Upper lobe of left lung (tissue), 6 donors: ENCODE measurements around the gene M1AP. TPM values are rescaled to one million over a fixed set of nuclear protein-coding genes. Genes with fewer than 3 reads are reported as not detected.
A peak's percentile ranks its signal among the peaks of the same experiment; 100 is the strongest.

ENCODE experiments used
- ATAC-seq, 2 donors: fragments of 200-7000 bp; cut with Tn5 transposase; one replicate each; pipeline ENCODE4 v1.9.1; 2022; ENCODE audit warnings: mild to moderate bottlenecking in 2 of 2, moderate library complexity in 2 of 2; ENCODE audit not compliant: low FRiP score in 2 of 2
- DNase-seq, 2 donors: peaks; one replicate each; pipeline ENCODE4 v3.0.0-alpha.2; 2019 to 2020
- H3K27ac ChIP-seq, 4 donors: fragments of 200-600 bp; sonication (generic); one replicate each; pipeline ENCODE4 v1.5.1; 2016 to 2019
- H3K27me3 ChIP-seq, 4 donors: fragments of 200-600 bp; sonication (generic); one replicate each; pipeline ENCODE4 v1.5.1; 2017 to 2019
- H3K36me3 ChIP-seq, 4 donors: fragments of 200-600 bp; sonication (generic); one replicate each; pipeline ENCODE4 v1.5.1; 2016 to 2019
- H3K4me1 ChIP-seq, 4 donors: fragments of 200-600 bp; sonication (generic); one replicate each; pipeline ENCODE4 v1.5.1; 2018 to 2019
- H3K4me3 ChIP-seq, 4 donors: fragments of 200-600 bp; sonication (generic); one replicate each; pipeline ENCODE4 v1.5.1; 2017 to 2019; ENCODE audit warnings: mild to moderate bottlenecking in 2 of 4, moderate library complexity in 1 of 4
- H3K9me3 ChIP-seq, 4 donors: fragments of 200-600 bp; sonication (generic); one replicate each; pipeline ENCODE4 v1.5.1; 2018 to 2019
- CTCF ChIP-seq, 6 experiments: fragments of 450-650 bp in 4 of 6; fragments of 200-600 bp in 2 of 6; sonication (generic) in 2 of 6; IDR thresholded peaks; one replicate each; pipeline ENCODE4 v1.5.1; 2016 to 2019; ENCODE audit warnings: antibody characterized with exemption in 6 of 6
- EP300 ChIP-seq, 4 donors: sonication (generic); formaldehyde crosslinking; IDR thresholded peaks; one replicate each; pipeline ENCODE4 v1.5.1; 2017; ENCODE audit warnings: antibody characterized with exemption in 4 of 4, control low read depth in 2 of 4
- POLR2A ChIP-seq, 4 donors: fragments of 450-650 bp; IDR thresholded peaks; one replicate each; pipeline ENCODE4 v1.5.1; 2016 to 2017; ENCODE audit warnings: antibody characterized with exemption in 4 of 4, mild to moderate bottlenecking in 2 of 4
- POLR2AphosphoS5 ChIP-seq, 2 donors: sonication (generic); formaldehyde crosslinking; IDR thresholded peaks; one replicate each; pipeline ENCODE4 v1.5.1; 2017; ENCODE audit warnings: antibody characterized with exemption in 2 of 2
- WGBS, 2 donors: methylation state at CpG; one replicate each; pipeline ENCODE4 v1.1.5; 2017 to 2018; 5-methylcytosine and 5-hydroxymethylcytosine counted together
- total RNA-seq, 6 donors: library from RNA; depleted of rRNA in 4 of 6; stranded (reverse); fragments of >200 nt in 4 of 6; gene quantifications; one replicate each; pipeline versions ENCODE4 v1.1.0 to v1.2.1, GENCODE V29; 2016 to 2021
- donor health status: DM: no; HTN: no; CAD: no; lungs with moderate emphysema.
- donor health status: DM: no; HTN: yes; CAD: no; lungs with severe emphysema.

The M1AP gene
- total RNA-seq, 6 donors from 2014 or later = 0.91 to 6.3 (median 2.2) TPM; not detected in 2

GRCh38 chr2:74550231-74550630, 97.9 kb downstream of the M1AP start:
- no peak for TF ChIP-seq EP300 (IDR thresholded peaks at IDR 0.05)
- no peak for TF ChIP-seq CTCF (IDR thresholded peaks at IDR 0.05)
- no peak for TF ChIP-seq POLR2A (IDR thresholded peaks at IDR 0.05)
- TF ChIP-seq POLR2AphosphoS5 (IDR thresholded peaks at IDR 0.05) = no peak
- 89 to 94% methylated on average over 7 of the region's 7 CpGs for WGBS, 2 donors
- no peaks in the 10 kb centered on the region for H3K27me3 ChIP-seq
- peaks cover 16 to 32% (median 17%) of the 10 kb centered on the region in 4 donors for H3K4me1 ChIP-seq
- DNase-seq (no peak), ATAC-seq (no peak)
- H3K4me3 ChIP-seq = no peak overlapping the region
- no peaks in the 10 kb centered on the region for H3K36me3 ChIP-seq
- no peaks in the 10 kb centered on the region for H3K9me3 ChIP-seq
- no peak overlapping the region for H3K27ac ChIP-seq

- no peaks in the 10 kb centered on the region for H3K36me3 ChIP-seq
- 10 to 11% methylated on average over 28 to 31 of the region's 85 CpGs for WGBS, 2 donors
- H3K27ac ChIP-seq = peak overlapping the region; percentile 48 to 83 (median 69)
- peak; percentile 76 to 94 for DNase-seq
- H3K4me3 ChIP-seq = peak overlapping the region; percentile 56 to 72 (median 68)
- no peaks in the 10 kb centered on the region for H3K9me3 ChIP-seq
- ATAC-seq = peak; percentile 66 to 93
- H3K4me1 ChIP-seq = peaks cover 14 to 30% (median 17%) of the 10 kb centered on the region in 4 donors
- TF ChIP-seq POLR2A (IDR thresholded peaks at IDR 0.05) = peak in 3 of 4 donors; percentile 19 to 59 (median 24)
- peak; percentile 27 to 58 for TF ChIP-seq POLR2AphosphoS5 (IDR thresholded peaks at IDR 0.05)
- TF ChIP-seq EP300 (IDR thresholded peaks at IDR 0.05) = no peak
- TF ChIP-seq CTCF (IDR thresholded peaks at IDR 0.05) = no peak
- no peaks in the 10 kb centered on the region for H3K27me3 ChIP-seq
These were observed 99.0 kb downstream of the M1AP start for GRCh38 chr2:74548900-74549826.

- peaks cover 11 to 25% (median 14%) of the 10 kb centered on the region in 4 donors for H3K4me1 ChIP-seq
- TF ChIP-seq EP300 (IDR thresholded peaks at IDR 0.05) (no peak), POLR2AphosphoS5 (IDR thresholded peaks at IDR 0.05) (no peak)
These were observed 99.7 kb downstream of the M1AP start for GRCh38 chr2:74548285-74548899.

GRCh38 chr2:74546004-74546403, 102.1 kb downstream of the M1AP start:
- Histone ChIP-seq H3K36me3 (no peaks in the 10 kb centered on the region), H3K9me3 (no peaks in the 10 kb centered on the region), H3K4me1 (peaks cover 9 to 23% (median 12%) of the 10 kb centered on the region in 4 donors), H3K4me3 (no peak overlapping the region), H3K27ac (no peak overlapping the region), H3K27me3 (no peaks in the 10 kb centered on the region)
- DNase-seq (no peak), ATAC-seq (no peak)
- WGBS, 2 donors = 87 to 88% methylated on average over 3 of the region's 3 CpGs
- TF ChIP-seq POLR2AphosphoS5 (IDR thresholded peaks at IDR 0.05) (no peak), EP300 (IDR thresholded peaks at IDR 0.05) (no peak), POLR2A (IDR thresholded peaks at IDR 0.05) (no peak), CTCF (IDR thresholded peaks at IDR 0.05) (no peak)

More at GRCh38 chr2:74548285-74548899, 99.7 kb downstream of the M1AP start:
- no peak for DNase-seq
- H3K27ac ChIP-seq = peak overlapping the region; percentile 48 to 83 (median 69)
- ATAC-seq = peak in 1 of 2 donors; percentile 28
- peak overlapping the region; percentile 56 to 72 (median 68) for H3K4me3 ChIP-seq
- no peaks in the 10 kb centered on the region for H3K27me3 ChIP-seq
- no peaks in the 10 kb centered on the region for H3K36me3 ChIP-seq
- WGBS, 2 donors = 20 to 33% methylated on average over 15 to 24 of the region's 26 CpGs
- H3K9me3 ChIP-seq = no peaks in the 10 kb centered on the region

GRCh38 chr2:74544634-74545033, 103.5 kb downstream of the M1AP start:
- H3K9me3 ChIP-seq = no peaks in the 10 kb centered on the region
- H3K4me3 ChIP-seq = no peak overlapping the region
- no peaks in the 10 kb centered on the region for H3K36me3 ChIP-seq
- no peak for TF ChIP-seq CTCF (IDR thresholded peaks at IDR 0.05)
- TF ChIP-seq POLR2AphosphoS5 (IDR thresholded peaks at IDR 0.05) = no peak
- TF ChIP-seq EP300 (IDR thresholded peaks at IDR 0.05) = no peak
- TF ChIP-seq POLR2A (IDR thresholded peaks at IDR 0.05) = no peak
- 87 to 91% methylated on average over 3 of the region's 3 CpGs for WGBS, 2 donors
- peaks cover 6 to 16% (median 9%) of the 10 kb centered on the region in 4 donors for H3K4me1 ChIP-seq
- DNase-seq (no peak), ATAC-seq (no peak)
- no peak overlapping the region for H3K27ac ChIP-seq
- H3K27me3 ChIP-seq = no peaks in the 10 kb centered on the region
